22Rv1 (cell line): ENCODE data around the gene CCDC30.
A peak's percentile ranks its signal among the peaks of the same experiment; 100 is the strongest.

Source experiments
- H3K27ac ChIP-seq: fragments of 450-650 bp; 2 replicates; pipeline ENCODE4 v1.5.1; 2017
- CTCF ChIP-seq: fragments of 450-650 bp; IDR thresholded peaks from 2 replicates; pipeline ENCODE4 v1.5.1; 2017; ENCODE audit warnings: mild to moderate bottlenecking
- ZFX ChIP-seq: fragments of 450-650 bp; IDR thresholded peaks from 2 replicates; pipeline ENCODE4 v1.6.1; 2017; ENCODE audit warnings: antibody characterized with exemption, borderline replicate concordance

Gene CCDC30

GRCh38 chr1:42676534-42677087 lies 213.5 kb downstream of the CCDC30 start:
- H3K27ac ChIP-seq = no peak overlapping the region
- no peak for TF ChIP-seq ZFX
- TF ChIP-seq CTCF = no peak

- TF ChIP-seq ZFX = no peak
- H3K27ac ChIP-seq = no peak overlapping the region
Measured at GRCh38 chr1:42679364-42679983, 216.4 kb downstream of the CCDC30 start.

DNA sequence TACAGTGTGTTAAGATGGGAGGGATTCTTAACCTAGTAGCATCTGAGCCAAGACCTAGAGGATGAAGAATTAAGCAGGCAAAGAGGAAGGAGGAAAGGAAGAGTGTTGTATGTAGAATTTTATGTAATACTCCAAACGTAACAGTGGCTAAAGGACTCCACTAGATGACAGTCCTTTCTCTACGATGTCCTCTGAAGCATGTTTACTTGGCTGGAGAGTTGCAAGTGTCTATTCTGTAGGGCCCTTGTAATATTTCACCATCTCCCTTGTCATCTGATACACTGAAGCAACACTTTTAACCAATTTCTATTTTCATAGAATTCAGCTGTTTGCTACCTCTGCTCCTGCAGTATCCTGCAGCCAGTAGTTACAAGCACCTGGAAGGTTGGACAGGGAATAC lies 217.0 kb downstream of the CCDC30 start:
- H3K27ac ChIP-seq = no peak overlapping the region
- TF ChIP-seq CTCF (no peak), ZFX (no peak)

GRCh38 chr1:42680921-42681683 lies 218.0 kb downstream of the CCDC30 start:
- H3K27ac ChIP-seq = peak overlapping the region; percentile 85
- TF ChIP-seq CTCF (no peak), ZFX (no peak)

- H3K27ac ChIP-seq = peak within 1 kb of the TSS; percentile 85
Measured at GRCh38 chr1:42681741-42682483, 218.8 kb downstream of the CCDC30 start, which contains the start of gene YBX1. Gene YBX1 (plus strand): TSS chr1:42682418. CDS start chr1:42682566, 148 bp downstream.

GRCh38 chr1:42682484-42682738 lies 219.3 kb downstream of the CCDC30 start:
- peak overlapping the region; percentile 85 for H3K27ac ChIP-seq

More at GRCh38 chr1:42681741-42682483, 218.8 kb downstream of the CCDC30 start, which contains the start of gene YBX1:
- TF ChIP-seq CTCF = no peak

- H3K27ac ChIP-seq = peak overlapping the region; percentile 85
- TF ChIP-seq ZFX (no peak), CTCF (no peak)
Measured at GRCh38 chr1:42682739-42683531, 219.8 kb downstream of the CCDC30 start.
